Naive B cell (primary cell): ENCODE results near the gene CSF2. TPM values are rescaled to one million over a fixed set of nuclear protein-coding genes. Genes with fewer than 3 reads are reported as not detected.

Experiments used
- ATAC-seq, 2 donors: fragments of 150-1000 bp; cut with Tn5 transposase; 2 replicates each; pipeline ENCODE4 v1.10.0; 2021; ENCODE audit warnings: low read depth in 2 of 2, mild to moderate bottlenecking in 2 of 2, moderate library complexity in 2 of 2
- DNase-seq: peaks from one replicate; pipeline ENCODE4 v3.0.0; 2022
- H3K27ac Mint-ChIP-seq, 6 donors: one replicate each; pipeline ENCODE4 v1.8.0; 2020 to 2022; ENCODE audit warnings: mild to moderate bottlenecking in 6 of 6, mixed read lengths in 6 of 6, moderate library complexity in 5 of 6, inconsistent platforms in 2 of 6
- H3K27me3 Mint-ChIP-seq, 3 donors: one replicate each; pipeline ENCODE4 v1.8.0; 2021 to 2022; ENCODE audit warnings: mixed read lengths in 3 of 3, mild to moderate bottlenecking in 1 of 3
- H3K36me3 Mint-ChIP-seq, 2 donors: one replicate each; pipeline ENCODE4 v1.8.0; 2020 to 2022; ENCODE audit warnings: mixed read lengths in 2 of 2, inconsistent platforms in 1 of 2, mild to moderate bottlenecking in 1 of 2
- H3K4me1 Mint-ChIP-seq, 3 donors: one replicate each; pipeline ENCODE4 v1.8.0; 2020 to 2022; ENCODE audit warnings: mixed read lengths in 3 of 3, inconsistent platforms in 1 of 3, mild to moderate bottlenecking in 1 of 3, moderate library complexity in 1 of 3
- H3K4me3 Mint-ChIP-seq, 8 donors: one replicate each; pipeline ENCODE4 v1.8.0; 2020 to 2022; ENCODE audit warnings: mild to moderate bottlenecking in 8 of 8, mixed read lengths in 8 of 8, moderate library complexity in 8 of 8, inconsistent platforms in 2 of 8
- H3K9me3 Mint-ChIP-seq, 7 donors: one replicate each; pipeline ENCODE4 v1.8.0; 2020 to 2022; ENCODE audit warnings: mixed read lengths in 7 of 7, mild to moderate bottlenecking in 5 of 7, inconsistent platforms in 2 of 7, moderate library complexity in 1 of 7
- polyA plus RNA-seq, 6 donors: library from polyadenylated mRNA; unstranded; fragments of 300-500 nt; fragmentation: Illumina TruSeq; gene quantifications; one replicate each; pipeline ENCODE4 v1.2.3, GENCODE V29; 2021; ENCODE audit warnings: low read depth in 6 of 6

CSF2 gene
- polyA plus RNA-seq, 6 donors from 2014 or later: not detected

GRCh38 chr5:132094393-132095076, 20.9 kb downstream of the CSF2 start:
- Mint-ChIP-seq H3K27ac (peak overlapping the region in 1 of 6 donors; percentile 2), H3K36me3 (no peaks in the 10 kb centered on the region), H3K4me3 (no peak overlapping the region), H3K27me3 (peaks cover 0 to 18% (median 10%) of the 10 kb centered on the region in 3 donors), H3K9me3 (peaks cover 0 to 2% (median 0%) of the 10 kb centered on the region in 7 donors), H3K4me1 (peaks cover 10 to 30% (median 27%) of the 10 kb centered on the region in 3 donors)
- peak; percentile 23 to 52 for ATAC-seq
- no peak for DNase-seq

- H3K36me3 Mint-ChIP-seq: no peaks in the 10 kb centered on the region
- peaks cover 15 to 35% (median 32%) of the 10 kb centered on the region in 3 donors for H3K4me1 Mint-ChIP-seq
- no peak for DNase-seq
- H3K27me3 Mint-ChIP-seq: peaks cover 0 to 18% (median 10%) of the 10 kb centered on the region in 3 donors
- peak overlapping the region in 1 of 8 donors; percentile 54 for H3K4me3 Mint-ChIP-seq
- ATAC-seq: no peak
- peaks cover 0 to 2% (median 0%) of the 10 kb centered on the region in 7 donors for H3K9me3 Mint-ChIP-seq
- peak overlapping the region in 2 of 6 donors; percentile 34 to 58 for H3K27ac Mint-ChIP-seq
Observed at GRCh38 chr5:132095077-132095410, 21.5 kb downstream of the CSF2 start.

- H3K27ac Mint-ChIP-seq: peak overlapping the region in 3 of 6 donors; percentile 20 to 81 (median 34)
- H3K4me1 Mint-ChIP-seq: peaks cover 19 to 40% (median 36%) of the 10 kb centered on the region in 3 donors
- no peak for ATAC-seq
Observed at GRCh38 chr5:132095424-132095972, 21.9 kb downstream of the CSF2 start.

GRCh38 chr5:132096904-132097303, 23.3 kb downstream of the CSF2 start:
- Mint-ChIP-seq H3K9me3 (peaks cover 0 to 2% (median 0%) of the 10 kb centered on the region in 7 donors), H3K4me3 (no peak overlapping the region), H3K27ac (peak overlapping the region in 2 of 6 donors; percentile 21 to 59), H3K36me3 (no peaks in the 10 kb centered on the region), H3K4me1 (peaks cover 27 to 53% (median 47%) of the 10 kb centered on the region in 3 donors), H3K27me3 (peaks cover 0 to 18% (median 10%) of the 10 kb centered on the region in 3 donors)
- DNase-seq: no peak
- no peak for ATAC-seq

More at GRCh38 chr5:132095424-132095972, 21.9 kb downstream of the CSF2 start:
- DNase-seq: no peak
- Mint-ChIP-seq H3K4me3 (peak overlapping the region in 1 of 8 donors; percentile 38), H3K27me3 (peaks cover 0 to 18% (median 10%) of the 10 kb centered on the region in 3 donors), H3K9me3 (peaks cover 0 to 2% (median 0%) of the 10 kb centered on the region in 7 donors), H3K36me3 (no peaks in the 10 kb centered on the region)

GRCh38 chr5:132098151-132098594, 24.6 kb downstream of the CSF2 start:
- H3K36me3 Mint-ChIP-seq: no peaks in the 10 kb centered on the region
- peaks cover 0 to 2% (median 0%) of the 10 kb centered on the region in 7 donors for H3K9me3 Mint-ChIP-seq
- DNase-seq: no peak
- H3K27ac Mint-ChIP-seq: no peak overlapping the region
- H3K4me1 Mint-ChIP-seq: peaks cover 38 to 66% (median 59%) of the 10 kb centered on the region in 3 donors
- ATAC-seq: no peak
- H3K4me3 Mint-ChIP-seq: no peak overlapping the region
- peaks cover 0 to 18% (median 10%) of the 10 kb centered on the region in 3 donors for H3K27me3 Mint-ChIP-seq

- DNase-seq (no peak), ATAC-seq (no peak)
- peaks cover 0 to 18% (median 8%) of the 10 kb centered on the region in 3 donors for H3K27me3 Mint-ChIP-seq
- H3K4me3 Mint-ChIP-seq: no peak overlapping the region
- H3K9me3 Mint-ChIP-seq: peaks cover 0 to 2% (median 0%) of the 10 kb centered on the region in 7 donors
- no peaks in the 10 kb centered on the region for H3K36me3 Mint-ChIP-seq
- peaks cover 41 to 70% (median 64%) of the 10 kb centered on the region in 3 donors for H3K4me1 Mint-ChIP-seq
- H3K27ac Mint-ChIP-seq: peak overlapping the region in 1 of 6 donors; percentile 4
Observed at GRCh38 chr5:132098621-132099020, 25.0 kb downstream of the CSF2 start.

GRCh38 chr5:132099076-132099748, 25.6 kb downstream of the CSF2 start:
- ATAC-seq (peak in 1 of 2 donors; percentile 3), DNase-seq (no peak)
- H3K27me3 Mint-ChIP-seq: peaks cover 0 to 12% (median 3%) of the 10 kb centered on the region in 3 donors
- H3K36me3 Mint-ChIP-seq: no peaks in the 10 kb centered on the region
- peaks cover 47 to 70% (median 64%) of the 10 kb centered on the region in 3 donors for H3K4me1 Mint-ChIP-seq
- H3K4me3 Mint-ChIP-seq: peak overlapping the region in 3 of 8 donors; percentile 2 to 48 (median 21)
- H3K9me3 Mint-ChIP-seq: peaks cover 0 to under 1% (median 0%) of the 10 kb centered on the region in 7 donors
- peak overlapping the region in 3 of 6 donors; percentile 4 to 74 (median 62) for H3K27ac Mint-ChIP-seq

GRCh38 chr5:132099905-132100304, 26.3 kb downstream of the CSF2 start:
- DNase-seq (no peak), ATAC-seq (no peak)
- Mint-ChIP-seq H3K4me1 (peaks cover 54 to 70% (median 67%) of the 10 kb centered on the region in 3 donors), H3K27ac (peak overlapping the region in 3 of 6 donors; percentile 23 to 35 (median 27)), H3K27me3 (peaks cover 0 to 10% (median 0%) of the 10 kb centered on the region in 3 donors), H3K4me3 (peak overlapping the region in 1 of 8 donors; percentile 48), H3K9me3 (no peaks in the 10 kb centered on the region), H3K36me3 (no peaks in the 10 kb centered on the region)

GRCh38 chr5:132100672-132101261, 27.2 kb downstream of the CSF2 start:
- no peaks in the 10 kb centered on the region for H3K36me3 Mint-ChIP-seq
- ATAC-seq (peak; percentile 48 to 61), DNase-seq (no peak)
- H3K27ac Mint-ChIP-seq: peak overlapping the region in 3 of 6 donors; percentile 1 to 82 (median 27)
- H3K27me3 Mint-ChIP-seq: peaks cover 0 to 1% (median 0%) of the 10 kb centered on the region in 3 donors
- H3K9me3 Mint-ChIP-seq: no peaks in the 10 kb centered on the region
- H3K4me1 Mint-ChIP-seq: peaks cover 50 to 70% (median 58%) of the 10 kb centered on the region in 3 donors
- peak overlapping the region in 7 of 8 donors; percentile 0 to 85 (median 22) for H3K4me3 Mint-ChIP-seq

GRCh38 chr5:132101385-132101880, 27.8 kb downstream of the CSF2 start:
- H3K4me3 Mint-ChIP-seq: peak overlapping the region in 3 of 8 donors; percentile 22 to 66 (median 55)
- DNase-seq (no peak), ATAC-seq (no peak)
- H3K36me3 Mint-ChIP-seq: no peaks in the 10 kb centered on the region
- H3K27me3 Mint-ChIP-seq: no peaks in the 10 kb centered on the region
- no peaks in the 10 kb centered on the region for H3K9me3 Mint-ChIP-seq
- H3K4me1 Mint-ChIP-seq: peaks cover 50 to 70% (median 57%) of the 10 kb centered on the region in 3 donors
- H3K27ac Mint-ChIP-seq: peak overlapping the region in 3 of 6 donors; percentile 1 to 82 (median 27)

GRCh38 chr5:132102101-132102701, 28.6 kb downstream of the CSF2 start:
- ATAC-seq (no peak), DNase-seq (no peak)
- peak overlapping the region in 1 of 6 donors; percentile 62 for H3K27ac Mint-ChIP-seq
- peak overlapping the region in 2 of 8 donors; percentile 27 to 74 for H3K4me3 Mint-ChIP-seq
- no peaks in the 10 kb centered on the region for H3K36me3 Mint-ChIP-seq
- no peaks in the 10 kb centered on the region for H3K9me3 Mint-ChIP-seq
- H3K27me3 Mint-ChIP-seq: no peaks in the 10 kb centered on the region
- peaks cover 50 to 77% (median 57%) of the 10 kb centered on the region in 3 donors for H3K4me1 Mint-ChIP-seq

GRCh38 chr5:132102944-132103331, 29.3 kb downstream of the CSF2 start:
- Mint-ChIP-seq H3K4me3 (peak overlapping the region in 5 of 8 donors; percentile 5 to 83 (median 75)), H3K9me3 (no peaks in the 10 kb centered on the region)

More at GRCh38 chr5:132102944-132103331, 29.3 kb downstream of the CSF2 start:
- H3K27ac Mint-ChIP-seq: peak overlapping the region in 3 of 6 donors; percentile 20 to 64 (median 34)
- H3K4me1 Mint-ChIP-seq: peaks cover 50 to 81% (median 57%) of the 10 kb centered on the region in 3 donors
- ATAC-seq (no peak), DNase-seq (no peak)
- H3K27me3 Mint-ChIP-seq: no peaks in the 10 kb centered on the region
- no peaks in the 10 kb centered on the region for H3K36me3 Mint-ChIP-seq
